HCT116 (cell line): ENCODE results near the gene IL1RAPL1. TPM values are rescaled to one million over a fixed set of nuclear protein-coding genes. Genes with fewer than 3 reads are reported as not detected.

ENCODE experiments used
- ATAC-seq: fragments of 200-7000 bp; cut with Tn5 transposase; 2 replicates; pipeline ENCODE4 v1.9.1; 2020; ENCODE audit warnings: mild to moderate bottlenecking, moderate library complexity
- BruUV-seq: library from RNA; stranded (reverse); fragments of 400-500 nt; replicated peaks from 2 replicates; lab custom pipeline; 2021; lab: Mats Ljungman, UMichigan
- CTCF ChIA-PET: fragments of 300-600 bp; sonication (Branson Sonifier 250); formaldehyde crosslinking; loops from one replicate; lab custom pipeline; 2021; ENCODE audit warnings: antibody characterized with exemption; lab: Charles Lee
- POLR2A ChIA-PET: fragments of 300-600, 350-600 bp; sonication (Branson Sonifier 250); formaldehyde crosslinking; loops from one replicate; lab custom pipeline; 2021; ENCODE audit warnings: antibody characterized with exemption; lab: Charles Lee
- RAD21 ChIA-PET, 2 experiments: fragments of 300-600 bp; sonication (Branson Sonifier 250); formaldehyde crosslinking; loops; one replicate each; lab custom pipeline; 2023; ENCODE audit warnings: low total read pairs in 2 of 2; ENCODE audit not compliant: uncharacterized antibody in 2 of 2, unreplicated experiment in 2 of 2, low non-redundant PET in 1 of 2; lab: Charles Lee
- DNase-seq: peaks from one replicate; pipeline ENCODE4 v3.0.0-alpha.2; 2010; ENCODE audit warnings: low read depth, low spot score
- H2AFZ ChIP-seq: fragments of 200-600 bp; shearing (Covaris generic), sonication (generic); 2 replicates; pipeline ENCODE4 v1.6.1; 2017; ENCODE audit warnings: low read depth, mixed run types, mixed read lengths, antibody characterized with exemption, low read length; ENCODE audit not compliant: poor library complexity, severe bottlenecking
- H3K27ac ChIP-seq: 2 replicates; pipeline ENCODE4 v1.5.1; 2012; ENCODE audit warnings: low read depth, low read length
- H3K27me3 ChIP-seq: fragments of 200-600 bp; sonication (generic); 2 replicates; pipeline ENCODE4 v1.6.1; 2016; ENCODE audit warnings: mixed run types, low read length, mixed read lengths; ENCODE audit not compliant: insufficient read depth
- H3K36me3 ChIP-seq, 2 experiments: fragments of 200-500 bp in 1 of 2; fragments of 200-600 bp in 1 of 2; sonication (Bioruptor generic) in 1 of 2; sonication (generic) in 1 of 2; 2 replicates each; pipeline versions ENCODE4 v1.5.1 to v1.6.1; 2014 to 2016; ENCODE audit warnings: low read length in 2 of 2, inconsistent platforms in 1 of 2, mixed read lengths in 1 of 2, mixed run types in 1 of 2; ENCODE audit not compliant: insufficient read depth in 2 of 2, control insufficient read depth in 1 of 2
- H3K4me1 ChIP-seq, 2 experiments: fragments of 200-600 bp in 1 of 2; sonication (generic) in 1 of 2; 2 replicates each; pipeline versions ENCODE4 v1.5.1 to v1.6.1; 2012 to 2017; ENCODE audit warnings: low read length in 2 of 2, inconsistent platforms in 1 of 2, mild to moderate bottlenecking in 1 of 2, mixed read lengths in 1 of 2, mixed run types in 1 of 2, moderate library complexity in 1 of 2; ENCODE audit not compliant: insufficient read depth in 2 of 2, control insufficient read depth in 1 of 2
- H3K4me2 ChIP-seq: fragments of 200-600 bp; sonication (generic); 2 replicates; pipeline ENCODE4 v1.6.1; 2017; ENCODE audit warnings: mixed run types, low read length, mixed read lengths
- H3K4me3 ChIP-seq, 2 experiments: fragments of 200-600 bp in 1 of 2; sonication (generic) in 1 of 2; replicated peaks in 1 of 2; 2 replicates each; pipeline ENCODE4 v1.5.1; 2011 to 2016; ENCODE audit warnings: low read length in 2 of 2, control low read depth in 1 of 2, low read depth in 1 of 2, mild to moderate bottlenecking in 1 of 2, mixed read lengths in 1 of 2, mixed run types in 1 of 2
- H3K79me2 ChIP-seq: fragments of 200-600 bp; sonication (generic); 2 replicates; pipeline ENCODE4 v1.6.1; 2017; ENCODE audit warnings: mild to moderate bottlenecking, mixed run types, low read length, moderate library complexity, mixed read lengths; ENCODE audit not compliant: insufficient read depth
- H3K9ac ChIP-seq: fragments of 200-600 bp; sonication (generic); 2 replicates; pipeline ENCODE4 v1.6.1; 2016; ENCODE audit warnings: low read length, mixed read lengths
- H3K9me2 ChIP-seq: fragments of 200-600 bp; sonication (generic), shearing (Covaris generic); 2 replicates; pipeline ENCODE4 v1.6.1; 2017; ENCODE audit warnings: mixed run types, mild to moderate bottlenecking, moderate library complexity; ENCODE audit not compliant: insufficient read depth
- H3K9me3 ChIP-seq, 2 experiments: fragments of 200-500 bp in 1 of 2; fragments of 200-600 bp in 1 of 2; sonication (Bioruptor generic) in 1 of 2; sonication (generic) in 1 of 2; 2 replicates each; pipeline ENCODE4 v1.6.1; 2014 to 2017; ENCODE audit warnings: low read length in 2 of 2, mixed read lengths in 2 of 2, inconsistent platforms in 1 of 2, low read depth in 1 of 2, mild to moderate bottlenecking in 1 of 2, mixed run types in 1 of 2, moderate library complexity in 1 of 2; ENCODE audit not compliant: control insufficient read depth in 1 of 2, insufficient read depth in 1 of 2
- H4K20me1 ChIP-seq: fragments of 200-600 bp; sonication (generic), shearing (Covaris generic); 2 replicates; pipeline ENCODE4 v1.6.1; 2017; ENCODE audit warnings: mixed run types, mild to moderate bottlenecking, moderate library complexity; ENCODE audit not compliant: insufficient read depth
- ELF1 ChIP-seq: IDR thresholded peaks from 2 replicates; pipeline ENCODE4 v1.6.1; 2012; ENCODE audit warnings: low read depth, borderline replicate concordance
- SP1 ChIP-seq: IDR thresholded peaks from 2 replicates; pipeline ENCODE4 v1.6.1; 2012; ENCODE audit warnings: low read depth
- intact Hi-C: fragments of 100-400 bp; cut with micrococcal nuclease; formaldehyde crosslinking; loops from 2 replicates; pipeline ENCODE4 v1.10.0; 2022
- total RNA-seq: library from RNA; stranded (reverse); gene quantifications from one replicate; pipeline ENCODE4 v1.2.1, GENCODE V29; 2021; ENCODE audit not compliant: unreplicated experiment
- TF ChIP-seq, protein P1 (sequence below): IDR thresholded peaks from 2 replicates; pipeline ENCODE4 v1.6.1; 2012; ENCODE audit warnings: low read depth
- TF ChIP-seq, protein P2 (sequence below), 3 experiments: fragments of 200-600 bp in 1 of 3; sonication (generic) in 1 of 3; IDR thresholded peaks in 2 of 3; conservative IDR thresholded peaks in 1 of 3; 2 replicates each; pipeline ENCODE4 v1.5.1; 2012 to 2017; ENCODE audit warnings: low read depth in 2 of 3, low read length in 2 of 3, antibody characterized with exemption in 1 of 3, borderline replicate concordance in 1 of 3, control low read depth in 1 of 3, mild to moderate bottlenecking in 1 of 3, mixed read lengths in 1 of 3, mixed run types in 1 of 3, moderate library complexity in 1 of 3; ENCODE audit not compliant: insufficient read depth in 1 of 3
- TF ChIP-seq, protein P3 (sequence below): IDR thresholded peaks from 2 replicates; pipeline ENCODE4 v1.6.1; 2012

IL1RAPL1 gene
- total RNA-seq, 1 experiment from 2014 or later: 2.8 TPM

- H2AFZ ChIP-seq: no peak overlapping the region
- RAD21 ChIA-PET: no interaction called here
Observed at GRCh38 chrX:29876733-29877132, 1289.5 kb downstream of the IL1RAPL1 start.

More at GRCh38 chrX:29876733-29877132, 1289.5 kb downstream of the IL1RAPL1 start:
- CTCF ChIA-PET: no interaction called here
- Histone ChIP-seq H3K9me2 (no peaks in the 10 kb centered on the region), H3K36me3 (no peaks in the 10 kb centered on the region), H3K4me1 (no peaks in the 10 kb centered on the region), H3K4me3 (no peak overlapping the region), H3K27me3 (no peaks in the 10 kb centered on the region), H3K9ac (no peak overlapping the region), H3K4me2 (no peak overlapping the region), H4K20me1 (no peaks in the 10 kb centered on the region), H3K27ac (no peak overlapping the region), H3K79me2 (no peaks in the 10 kb centered on the region), H3K9me3 (no peaks in the 10 kb centered on the region)
- TF ChIP-seq ELF1 (no peak), SP1 (no peak)
- TF ChIP-seq, protein P1, sequence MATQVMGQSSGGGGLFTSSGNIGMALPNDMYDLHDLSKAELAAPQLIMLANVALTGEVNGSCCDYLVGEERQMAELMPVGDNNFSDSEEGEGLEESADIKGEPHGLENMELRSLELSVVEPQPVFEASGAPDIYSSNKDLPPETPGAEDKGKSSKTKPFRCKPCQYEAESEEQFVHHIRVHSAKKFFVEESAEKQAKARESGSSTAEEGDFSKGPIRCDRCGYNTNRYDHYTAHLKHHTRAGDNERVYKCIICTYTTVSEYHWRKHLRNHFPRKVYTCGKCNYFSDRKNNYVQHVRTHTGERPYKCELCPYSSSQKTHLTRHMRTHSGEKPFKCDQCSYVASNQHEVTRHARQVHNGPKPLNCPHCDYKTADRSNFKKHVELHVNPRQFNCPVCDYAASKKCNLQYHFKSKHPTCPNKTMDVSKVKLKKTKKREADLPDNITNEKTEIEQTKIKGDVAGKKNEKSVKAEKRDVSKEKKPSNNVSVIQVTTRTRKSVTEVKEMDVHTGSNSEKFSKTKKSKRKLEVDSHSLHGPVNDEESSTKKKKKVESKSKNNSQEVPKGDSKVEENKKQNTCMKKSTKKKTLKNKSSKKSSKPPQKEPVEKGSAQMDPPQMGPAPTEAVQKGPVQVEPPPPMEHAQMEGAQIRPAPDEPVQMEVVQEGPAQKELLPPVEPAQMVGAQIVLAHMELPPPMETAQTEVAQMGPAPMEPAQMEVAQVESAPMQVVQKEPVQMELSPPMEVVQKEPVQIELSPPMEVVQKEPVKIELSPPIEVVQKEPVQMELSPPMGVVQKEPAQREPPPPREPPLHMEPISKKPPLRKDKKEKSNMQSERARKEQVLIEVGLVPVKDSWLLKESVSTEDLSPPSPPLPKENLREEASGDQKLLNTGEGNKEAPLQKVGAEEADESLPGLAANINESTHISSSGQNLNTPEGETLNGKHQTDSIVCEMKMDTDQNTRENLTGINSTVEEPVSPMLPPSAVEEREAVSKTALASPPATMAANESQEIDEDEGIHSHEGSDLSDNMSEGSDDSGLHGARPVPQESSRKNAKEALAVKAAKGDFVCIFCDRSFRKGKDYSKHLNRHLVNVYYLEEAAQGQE: no peak
- TF ChIP-seq, protein P2, sequence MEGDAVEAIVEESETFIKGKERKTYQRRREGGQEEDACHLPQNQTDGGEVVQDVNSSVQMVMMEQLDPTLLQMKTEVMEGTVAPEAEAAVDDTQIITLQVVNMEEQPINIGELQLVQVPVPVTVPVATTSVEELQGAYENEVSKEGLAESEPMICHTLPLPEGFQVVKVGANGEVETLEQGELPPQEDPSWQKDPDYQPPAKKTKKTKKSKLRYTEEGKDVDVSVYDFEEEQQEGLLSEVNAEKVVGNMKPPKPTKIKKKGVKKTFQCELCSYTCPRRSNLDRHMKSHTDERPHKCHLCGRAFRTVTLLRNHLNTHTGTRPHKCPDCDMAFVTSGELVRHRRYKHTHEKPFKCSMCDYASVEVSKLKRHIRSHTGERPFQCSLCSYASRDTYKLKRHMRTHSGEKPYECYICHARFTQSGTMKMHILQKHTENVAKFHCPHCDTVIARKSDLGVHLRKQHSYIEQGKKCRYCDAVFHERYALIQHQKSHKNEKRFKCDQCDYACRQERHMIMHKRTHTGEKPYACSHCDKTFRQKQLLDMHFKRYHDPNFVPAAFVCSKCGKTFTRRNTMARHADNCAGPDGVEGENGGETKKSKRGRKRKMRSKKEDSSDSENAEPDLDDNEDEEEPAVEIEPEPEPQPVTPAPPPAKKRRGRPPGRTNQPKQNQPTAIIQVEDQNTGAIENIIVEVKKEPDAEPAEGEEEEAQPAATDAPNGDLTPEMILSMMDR (IDR thresholded peaks at IDR 0.05 in 2 of 3, conservative IDR thresholded peaks at IDR 0.05 in 1 of 3; ENCODE audit: borderline replicate concordance in 1 of 3, insufficient read depth in 1 of 3, low read depth in 2 of 3, low read length in 2 of 3): no peak
- TF ChIP-seq, protein P3, sequence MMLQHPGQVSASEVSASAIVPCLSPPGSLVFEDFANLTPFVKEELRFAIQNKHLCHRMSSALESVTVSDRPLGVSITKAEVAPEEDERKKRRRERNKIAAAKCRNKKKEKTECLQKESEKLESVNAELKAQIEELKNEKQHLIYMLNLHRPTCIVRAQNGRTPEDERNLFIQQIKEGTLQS: no peak
- DNase-seq: no peak
- POLR2A ChIA-PET: no interaction called here
- no peak for ATAC-seq
- BruUV-seq: no TSS peak
- intact Hi-C loops: no loop called here
